NCI-H1048 (cell line): ENCODE measurements around the gene RNF180.
"Not testable (repeated sequence)": the region's sequence is repeated elsewhere in the genome, so short reads cannot be mapped to it uniquely, and the experiment has no call there.

Source experiments
- DNase-seq: peaks from one replicate; lab custom pipeline; 2025; lab: John Stamatoyannopoulos, UW

The RNF180 gene

DNA sequence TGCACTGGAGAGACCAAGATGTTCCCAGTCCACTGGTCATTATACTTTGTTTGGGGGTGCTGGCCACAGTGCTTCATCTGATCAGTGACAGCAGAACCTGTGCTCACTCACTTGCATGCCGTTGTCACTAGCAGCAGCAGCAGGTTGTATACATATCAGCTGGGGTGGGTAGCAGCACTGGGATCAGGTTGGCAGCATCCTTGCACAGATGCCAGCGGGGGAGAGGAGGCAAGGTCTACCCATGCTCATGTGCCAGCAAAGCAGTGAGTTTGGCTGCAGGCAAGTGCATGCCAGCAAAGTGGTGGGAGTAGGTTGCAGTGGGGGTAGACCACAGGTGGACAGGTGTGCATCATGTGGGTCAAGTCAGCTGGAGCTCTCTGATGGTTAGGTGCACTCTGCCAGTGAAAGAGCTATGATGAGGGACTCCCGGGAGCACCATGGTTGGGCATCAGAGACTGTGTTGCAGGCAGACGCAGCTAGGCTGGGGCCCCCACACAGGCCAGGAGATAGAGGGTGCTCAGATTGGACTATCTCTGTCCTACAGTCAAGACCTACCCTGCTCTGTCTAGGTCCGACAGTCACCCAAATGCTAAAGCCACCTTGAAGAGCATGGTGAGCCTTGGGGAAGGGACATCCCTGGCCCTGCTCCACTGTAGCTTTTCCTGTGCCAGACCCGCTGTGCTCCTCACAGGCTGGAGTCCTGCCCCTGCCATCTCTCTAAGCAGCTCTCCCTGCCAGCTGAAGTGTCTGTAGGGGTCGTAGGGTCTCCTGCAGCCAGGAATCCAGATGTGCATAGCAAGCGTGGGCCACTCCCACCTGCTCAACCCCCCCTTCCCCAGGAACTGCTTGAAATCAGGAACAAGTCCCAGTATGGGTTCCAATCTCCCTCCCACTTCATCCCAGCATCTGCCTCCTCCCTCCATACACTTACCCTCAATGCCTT, 119.8 kb downstream of the RNF180 start:
- DNase-seq, result no peak

DNA sequence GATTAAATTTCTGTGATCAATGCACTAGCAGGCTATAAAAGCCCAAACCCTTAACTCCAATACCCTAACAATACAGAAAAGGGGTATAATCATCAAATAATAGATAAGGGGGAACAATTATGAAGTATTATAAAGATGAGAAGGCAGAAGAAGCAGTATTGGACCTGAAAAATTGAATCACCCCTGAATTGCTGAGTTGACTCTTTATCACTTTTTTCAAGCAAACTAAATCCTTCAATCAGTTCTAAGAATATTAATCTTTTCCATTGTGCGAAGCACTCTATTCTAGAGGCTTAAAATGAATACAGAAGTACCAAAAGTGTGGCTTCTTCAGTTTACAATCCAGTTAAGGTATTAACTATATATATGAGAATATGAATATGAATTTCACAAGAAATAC, 120.7 kb downstream of the RNF180 start:
- DNase-seq, result no peak

DNA sequence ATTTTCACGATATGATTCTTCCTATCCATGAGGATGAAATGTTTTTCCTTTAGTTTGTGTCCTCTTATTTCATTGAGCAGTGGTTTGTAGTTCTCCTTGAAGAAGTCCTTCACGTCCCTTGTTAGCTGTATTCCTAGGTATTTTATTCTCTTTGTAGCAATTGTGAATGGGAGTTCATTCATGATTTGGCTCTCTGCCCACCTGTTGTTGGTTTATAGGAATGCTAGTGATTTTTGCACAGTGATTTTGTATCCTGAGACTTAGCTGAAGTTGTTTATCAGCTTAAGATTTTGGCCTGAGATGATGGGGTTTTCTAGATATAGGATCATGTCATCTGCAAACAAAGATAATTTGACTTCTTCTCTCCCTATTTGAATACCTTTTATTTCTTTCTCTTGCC, 122.9 kb downstream of the RNF180 start:
- not testable (repeated sequence) for DNase-seq

DNA sequence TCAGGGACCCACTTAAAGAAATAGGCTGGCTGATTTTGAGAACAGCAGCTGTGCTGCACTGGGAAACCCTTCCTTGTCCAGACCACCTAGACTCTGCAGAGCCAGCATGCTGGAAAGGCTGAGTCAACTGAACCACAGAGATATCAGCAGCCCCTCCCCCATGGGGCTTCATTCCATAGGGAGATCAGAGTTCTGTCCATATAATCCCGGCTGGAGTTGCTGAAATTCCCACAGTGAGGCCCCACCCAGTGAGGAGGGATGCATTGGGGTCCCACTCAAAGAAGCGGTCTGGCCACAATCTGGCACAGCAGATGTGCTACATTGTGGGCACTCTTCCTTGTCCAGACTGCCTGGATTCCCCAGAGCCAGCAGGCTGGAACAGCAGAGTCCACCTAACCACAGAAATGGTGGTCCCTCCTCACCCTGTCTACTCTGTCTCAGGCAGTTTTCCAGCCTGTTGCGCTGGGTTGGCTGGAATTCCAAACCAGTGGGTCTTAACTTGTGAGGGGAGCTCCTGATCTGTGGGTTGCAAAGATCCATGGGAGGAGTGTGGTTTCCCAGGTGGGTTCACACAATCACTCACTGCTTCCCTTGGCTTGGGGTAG, 127.1 kb downstream of the RNF180 start:
- no peak for DNase-seq

DNA sequence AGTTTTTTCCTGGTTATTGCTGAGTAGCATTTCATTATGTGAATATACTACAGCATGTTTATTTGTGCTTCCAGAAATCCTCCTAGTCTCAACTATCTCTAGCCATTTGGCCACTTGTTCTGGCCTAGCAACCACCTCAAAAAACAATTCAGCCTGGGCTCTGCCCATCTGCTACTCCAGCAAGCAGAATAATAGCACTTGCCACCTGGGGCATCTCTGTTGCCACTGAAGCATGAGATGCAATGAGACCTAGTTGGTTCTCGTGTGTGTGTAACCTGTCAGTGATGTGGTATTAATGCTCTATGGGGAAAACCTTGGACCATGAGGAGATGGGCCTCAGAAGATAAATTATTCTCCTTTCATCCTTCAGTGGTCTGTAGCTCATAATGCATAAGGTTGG, 129.5 kb downstream of the RNF180 start:
- no peak for DNase-seq

DNA sequence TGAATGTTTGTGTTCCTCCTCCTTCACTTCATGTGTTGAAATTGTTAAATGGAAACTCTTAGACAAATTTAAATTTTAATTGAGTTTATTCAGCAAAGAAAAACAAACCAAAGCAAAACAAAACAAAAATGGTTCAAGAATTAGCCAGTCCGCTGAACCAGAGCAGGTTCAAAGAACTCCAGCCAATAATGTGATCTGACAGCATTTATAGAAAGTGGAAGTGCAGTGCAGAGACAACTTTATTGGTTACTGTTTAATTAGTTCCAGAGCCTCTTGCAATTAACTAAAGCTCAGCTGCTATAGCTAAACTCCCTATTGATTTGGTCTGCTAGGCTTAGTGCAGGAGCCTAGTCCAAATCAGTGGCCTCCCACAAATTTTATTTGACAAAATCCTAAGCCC, 132.9 kb downstream of the RNF180 start:
- DNase-seq, result no peak

DNA sequence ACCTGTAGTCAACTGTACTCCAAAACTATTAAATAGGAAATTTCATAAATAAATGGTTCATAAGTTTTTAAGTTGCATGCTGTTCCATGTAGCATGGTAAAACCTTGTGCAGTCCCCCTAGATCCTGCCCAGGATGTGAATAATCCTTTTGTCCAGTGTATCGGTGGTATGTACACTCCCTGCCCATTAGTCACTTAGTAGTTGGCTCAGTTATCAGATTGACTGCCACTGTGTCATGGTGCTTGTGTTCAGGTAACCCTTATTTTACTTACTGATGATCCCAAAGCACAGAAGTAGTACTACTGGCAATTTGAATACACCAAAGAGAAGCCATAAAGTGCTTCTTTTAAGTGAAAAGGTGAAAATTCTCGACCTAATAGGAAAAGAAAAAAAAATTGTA, 134.2 kb downstream of the RNF180 start:
- no peak for DNase-seq

DNA sequence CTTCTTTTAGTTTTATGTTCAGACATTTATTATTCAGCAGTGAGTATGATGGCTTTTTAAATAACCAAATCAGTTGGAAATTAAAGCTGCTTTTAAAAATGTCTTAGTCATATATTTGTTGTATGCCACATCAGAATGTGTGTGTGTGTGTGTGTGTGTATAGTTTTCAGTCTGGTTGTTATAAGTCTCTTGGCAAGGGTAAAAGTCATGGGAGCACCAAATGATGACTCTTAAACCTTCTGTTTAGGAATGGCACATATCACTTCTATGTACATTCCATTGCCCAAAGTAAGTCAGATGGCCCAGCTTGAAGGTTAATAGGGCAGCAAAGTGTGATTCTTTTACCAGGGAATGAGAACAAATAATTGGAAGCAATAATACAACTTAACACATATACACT, 135.9 kb downstream of the RNF180 start:
- DNase-seq, result no peak

DNA sequence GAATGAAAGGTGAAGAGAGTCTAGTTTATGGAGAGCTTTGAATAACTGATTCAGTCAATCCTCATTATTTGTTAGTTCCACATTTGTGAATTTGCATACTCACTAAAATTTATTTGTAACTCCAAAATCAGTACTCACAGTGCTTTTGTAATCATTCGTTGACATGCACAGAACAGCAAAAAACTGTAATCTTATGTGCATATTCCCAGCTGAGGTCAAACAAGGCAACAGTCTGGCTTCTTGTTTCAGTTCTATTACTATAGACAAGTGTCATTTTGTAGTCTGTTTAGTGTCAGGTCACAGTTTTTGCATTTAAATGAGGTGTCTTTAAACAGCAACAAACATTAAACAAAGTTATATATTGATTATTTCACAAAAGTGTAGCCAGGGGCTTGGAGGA, 142.5 kb downstream of the RNF180 start:
- no peak for DNase-seq

DNA sequence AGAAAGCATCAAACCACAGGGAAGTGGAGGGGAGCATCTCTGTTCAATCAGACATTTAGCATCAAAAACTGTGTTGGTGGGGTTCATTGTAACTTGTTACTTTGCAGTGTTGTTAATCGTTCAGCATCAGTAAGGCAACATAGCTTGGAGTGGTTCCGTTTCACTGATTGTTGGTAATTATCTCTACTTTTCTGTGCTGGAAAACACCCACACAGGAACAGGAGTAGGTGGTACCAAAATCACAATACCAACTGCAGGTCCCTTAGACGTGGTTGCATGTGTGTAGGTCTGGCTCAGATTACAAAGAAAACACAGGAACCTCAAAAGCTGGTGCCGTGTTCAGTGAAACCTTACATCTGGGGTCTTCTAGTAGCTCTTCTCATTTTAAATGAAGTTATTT, 146.8 kb downstream of the RNF180 start:
- DNase-seq, result no peak

DNA sequence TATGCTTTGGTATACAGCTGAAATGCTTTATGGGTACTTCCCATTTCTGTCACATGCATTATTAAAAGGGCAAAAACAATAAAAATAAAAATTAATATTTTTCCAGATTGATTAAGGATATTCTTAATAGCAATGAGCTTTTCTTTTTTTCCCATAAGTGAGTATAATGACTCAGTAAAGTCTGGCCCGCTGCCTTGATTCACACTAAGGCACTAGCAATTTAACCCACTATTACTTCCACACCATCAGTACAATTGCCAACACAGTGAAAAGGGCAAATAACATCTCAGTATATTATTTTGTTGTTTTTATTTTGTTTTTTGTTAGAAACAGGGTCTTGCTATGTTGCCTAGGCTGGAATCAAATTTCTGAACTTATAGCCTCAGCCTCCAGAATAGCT, 150.1 kb downstream of the RNF180 start:
- DNase-seq, result no peak

DNA sequence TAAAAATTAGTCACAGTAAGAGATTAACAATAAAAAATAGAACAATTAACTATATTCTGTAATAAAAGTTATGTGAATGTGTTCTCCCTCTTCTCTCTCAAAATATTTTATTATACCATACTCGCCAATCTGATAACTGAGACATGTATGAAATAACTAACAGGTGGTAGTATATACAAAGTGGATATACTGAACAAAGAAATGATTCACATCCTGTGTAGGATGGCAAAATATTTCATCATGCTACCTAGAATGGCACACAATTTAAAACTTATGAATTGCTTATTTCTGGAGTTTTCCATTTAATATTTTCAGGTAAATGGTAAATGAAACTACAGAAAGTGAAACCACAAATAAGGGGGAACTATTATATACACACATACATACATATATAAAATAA, 152.5 kb downstream of the RNF180 start:
- no peak for DNase-seq

DNA sequence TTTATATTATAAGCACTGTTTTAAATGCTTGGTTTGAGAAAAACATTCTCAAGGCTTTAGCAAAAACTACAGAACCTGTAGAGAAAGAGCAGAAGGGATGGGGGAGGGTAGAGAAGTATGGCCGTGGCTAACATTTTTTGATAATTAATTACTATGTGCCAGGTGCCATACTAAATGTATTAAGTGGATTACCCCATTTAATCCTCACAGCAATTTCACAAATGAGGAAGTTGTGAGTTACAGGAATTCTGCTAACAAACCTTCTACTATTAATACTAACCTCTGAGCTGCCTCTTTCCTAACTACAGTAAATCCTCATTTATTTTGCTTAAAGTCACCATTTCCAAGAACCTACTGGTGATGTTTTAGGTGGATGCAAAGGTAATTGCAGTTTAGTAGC, 157.9 kb downstream of the RNF180 start:
- no peak for DNase-seq

DNA sequence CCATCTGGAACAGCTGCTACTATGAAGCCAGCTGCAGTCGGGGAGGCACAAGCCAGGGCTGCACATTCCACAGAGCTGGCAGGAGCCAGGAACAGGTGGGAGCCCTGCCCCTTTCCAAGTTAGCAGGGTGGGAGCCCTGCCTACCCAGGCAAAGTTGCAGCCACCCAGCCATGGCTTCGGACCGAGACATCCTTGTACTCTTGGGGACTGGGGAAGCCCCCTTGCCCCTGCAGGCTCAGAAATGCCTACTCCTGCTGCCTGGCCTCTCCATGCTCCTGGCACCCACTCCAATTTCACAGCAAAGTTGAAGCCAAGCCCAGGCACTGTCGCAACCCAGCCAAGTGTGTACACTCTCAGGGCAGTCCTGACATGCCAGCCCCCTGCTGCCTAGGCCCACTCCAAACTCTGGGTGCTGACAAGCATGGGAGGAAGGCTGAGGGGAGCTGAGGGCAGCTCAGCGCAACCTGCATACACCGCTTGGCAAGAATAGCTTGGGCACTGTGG, 165.1 kb downstream of the RNF180 start:
- DNase-seq, result no peak

DNA sequence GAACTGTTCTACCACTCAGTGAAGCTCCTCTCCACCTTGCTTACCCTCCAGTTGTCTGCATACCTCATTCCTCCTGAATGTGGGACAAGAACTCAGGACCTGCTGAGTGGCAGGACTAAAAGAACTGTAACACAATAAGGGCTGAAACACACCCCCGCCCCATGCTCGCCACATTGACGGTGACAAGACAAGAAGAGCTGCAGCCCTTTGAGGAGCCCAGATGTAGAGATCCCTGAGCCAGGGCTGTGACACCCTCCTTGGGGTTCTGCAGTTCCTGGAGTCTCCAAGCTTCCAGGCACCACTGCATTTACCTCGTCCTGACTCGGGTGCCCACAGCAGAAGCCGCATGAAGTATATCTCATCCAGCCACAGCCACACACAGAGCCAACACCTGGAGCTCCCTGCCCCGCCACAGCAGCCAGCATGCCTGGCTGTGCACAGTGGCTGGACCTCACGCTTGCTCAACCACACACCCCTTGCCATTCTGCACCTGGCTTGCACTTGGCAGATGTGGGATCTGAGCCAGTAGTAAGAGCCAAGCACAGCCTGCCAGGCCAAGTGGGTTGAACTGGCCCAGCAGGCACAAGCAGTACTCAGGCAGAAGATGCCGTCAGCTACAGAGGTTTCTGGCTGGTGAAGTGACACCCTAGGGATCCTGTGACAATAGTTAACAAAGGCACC, 166.1 kb downstream of the RNF180 start:
- DNase-seq, result no peak

DNA sequence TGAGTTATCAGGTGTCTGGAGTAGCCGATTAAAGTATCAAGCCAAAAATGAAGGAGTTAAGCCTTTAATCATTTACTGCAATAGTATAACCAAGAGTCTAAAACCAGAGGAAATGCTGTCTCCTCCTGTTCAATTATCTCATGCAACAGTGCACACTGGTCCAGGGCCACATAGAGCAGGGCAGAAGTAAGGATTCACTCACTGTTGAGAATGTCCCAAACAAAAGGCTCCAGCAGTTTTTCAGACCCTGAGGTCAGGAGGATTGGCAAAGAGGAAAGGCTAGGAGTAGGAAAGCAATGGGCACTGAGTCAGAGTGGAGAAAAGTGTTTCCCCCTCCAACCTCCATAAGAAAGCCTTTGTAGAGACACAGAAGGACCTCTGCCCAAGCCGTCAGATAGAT, 168.2 kb downstream of the RNF180 start:
- no peak for DNase-seq

DNA sequence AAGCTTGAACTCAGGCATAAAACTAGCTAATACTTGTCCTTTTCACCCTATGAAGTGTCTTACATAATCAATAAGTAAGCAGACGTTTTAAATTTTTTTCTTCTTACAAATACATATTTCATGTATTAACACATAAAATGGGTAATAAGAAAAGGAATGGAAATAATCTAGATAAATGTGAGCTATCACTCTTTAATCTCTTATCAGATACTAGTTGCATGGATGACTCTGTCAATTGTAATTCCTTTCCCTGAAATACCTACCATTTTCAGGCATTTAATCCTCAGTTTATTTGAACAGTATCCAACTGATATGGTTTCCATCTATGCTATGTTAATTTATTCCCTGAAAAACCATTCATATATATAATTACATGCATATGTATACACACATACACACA, 174.1 kb downstream of the RNF180 start:
- DNase-seq, result no peak

DNA sequence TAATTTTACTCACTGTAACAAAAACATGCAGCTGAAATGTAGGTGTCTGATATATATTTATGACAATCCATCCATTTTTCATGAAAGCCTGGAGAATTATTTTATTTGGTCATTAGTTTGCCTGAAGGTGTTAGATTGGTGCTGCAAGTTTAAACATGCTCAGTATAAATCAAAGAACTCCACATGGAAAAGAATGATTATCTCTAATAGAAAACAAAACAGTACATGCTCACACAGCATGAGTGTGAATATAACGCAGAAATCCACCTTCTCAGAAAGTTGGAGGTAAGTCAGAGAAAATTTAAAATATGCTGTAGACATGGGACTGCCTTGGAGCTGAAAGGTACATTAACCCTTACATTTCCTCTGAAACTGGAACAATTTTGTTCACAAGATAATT, 174.7 kb downstream of the RNF180 start:
- DNase-seq, result no peak

DNA sequence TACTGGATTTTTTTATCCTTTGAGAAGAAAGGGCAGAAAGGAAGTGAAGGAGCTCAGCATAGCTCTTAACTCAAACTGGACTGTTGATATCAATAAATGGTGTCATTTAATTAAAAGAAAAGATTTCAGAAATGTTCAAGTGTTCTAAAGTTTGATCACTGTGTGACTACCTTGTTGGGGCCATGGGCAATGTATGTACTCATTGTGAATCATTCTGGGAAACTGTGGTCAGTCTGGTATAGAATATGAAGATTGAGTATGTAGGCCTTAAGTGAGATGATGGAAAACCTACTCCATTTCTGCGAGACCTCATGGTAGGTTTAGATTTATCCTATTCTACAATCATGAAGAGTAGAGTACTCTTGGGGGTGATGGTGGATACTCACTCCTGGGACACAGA, 175.7 kb downstream of the RNF180 start:
- no peak for DNase-seq

DNA sequence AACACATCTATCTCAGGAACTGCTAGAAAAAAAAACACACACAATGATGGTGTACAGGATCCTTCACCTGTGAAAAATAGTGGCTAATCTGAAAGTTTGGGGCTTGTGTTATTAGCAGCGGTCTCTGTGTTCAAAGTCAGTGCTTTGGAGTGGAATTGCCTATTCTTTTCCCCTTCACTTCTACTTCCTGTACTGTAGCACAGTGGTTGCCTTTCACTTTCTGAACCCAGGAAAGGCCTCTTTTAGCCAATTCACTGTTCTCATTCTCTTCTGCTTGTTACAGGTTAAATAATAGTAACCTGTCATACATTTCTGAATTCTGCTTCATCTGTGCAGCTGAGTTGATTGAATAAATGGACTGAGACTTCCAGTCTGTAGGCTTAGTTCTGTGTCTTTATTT, 178.9 kb downstream of the RNF180 start:
- DNase-seq, result no peak

DNA sequence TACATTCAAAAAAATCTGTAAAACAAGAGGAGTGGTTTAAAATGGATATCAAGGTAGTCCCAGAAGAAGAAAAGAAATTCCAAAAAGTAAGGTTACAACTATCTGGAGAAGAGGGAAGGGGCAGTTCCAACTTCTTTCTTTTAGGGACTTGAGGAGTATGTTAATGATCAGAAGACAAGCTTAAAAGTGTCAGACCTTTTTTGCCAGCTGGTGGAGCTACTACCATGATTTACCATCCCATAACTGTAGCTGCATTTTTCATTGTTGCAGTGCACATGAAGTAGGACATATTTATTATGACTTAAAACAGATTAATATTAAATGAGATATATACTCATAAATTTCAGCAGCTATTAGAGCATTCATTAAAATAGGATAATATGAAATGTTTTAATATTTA, 181.7 kb downstream of the RNF180 start:
- DNase-seq, result no peak

DNA sequence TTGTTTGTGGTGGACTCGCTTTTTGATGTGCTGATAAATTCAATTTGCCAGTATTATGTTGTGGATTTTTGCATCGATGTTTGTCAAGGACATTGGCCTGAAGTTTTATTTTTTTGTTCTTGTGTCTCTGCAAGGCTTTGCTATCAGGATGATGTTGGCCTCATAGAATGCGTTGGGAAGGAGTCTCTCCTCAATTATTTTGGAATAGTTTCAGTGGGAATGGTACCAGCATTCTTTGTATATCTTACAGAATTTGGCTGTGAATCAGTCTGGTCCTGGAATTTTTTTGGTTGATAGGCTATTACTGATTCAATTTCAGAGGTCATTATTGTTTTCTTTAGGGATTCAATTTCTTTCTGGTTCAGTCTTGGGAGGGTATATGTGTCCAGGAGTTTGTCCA, 198.8 kb downstream of the RNF180 start:
- no peak for DNase-seq

DNA sequence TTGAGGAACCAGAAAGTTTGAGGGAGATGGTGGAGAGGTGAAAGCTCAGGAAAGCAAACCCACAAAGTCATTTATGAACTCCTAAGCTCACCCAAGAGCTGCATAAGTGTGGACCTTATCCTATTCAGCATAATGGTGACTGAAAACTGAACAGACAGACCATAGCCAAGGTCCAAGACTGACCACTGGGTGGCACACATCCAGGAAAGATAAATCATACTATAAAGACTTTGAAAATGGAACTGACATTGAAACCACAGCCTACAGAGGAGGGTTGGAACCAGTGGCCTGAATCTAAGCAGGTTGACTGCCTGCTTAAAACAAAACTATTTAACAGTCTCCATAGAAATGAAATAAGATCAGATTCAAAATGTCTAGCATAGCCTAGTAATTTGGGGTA, 219.1 kb downstream of the RNF180 start:
- no peak for DNase-seq
